ENCODE data around the gene BAZ1B. TPM values are rescaled to one million over a fixed set of nuclear protein-coding genes. Genes with fewer than 3 reads are reported as not detected.

Gene BAZ1B
- total and polyA plus RNA-seq, 4 donors: 19.9 to 65.0 (median 32.9) TPM

- Histone ChIP-seq H3K27ac (ENCODE audit: low read depth in 1 of 2, low read length in 1 of 2) (no peak overlapping the region), H3K36me3 (ENCODE audit: control insufficient read depth in 4 of 4, insufficient read depth in 4 of 4, low read length in 4 of 4) (peaks cover 47 to 67% (median 55%) of the 10 kb centered on the region in 4 donors), H3K4me1 (ENCODE audit: control insufficient read depth in 5 of 5, insufficient read depth in 5 of 5, low read length in 5 of 5) (peaks cover 0 to 12% (median 0%) of the 10 kb centered on the region in 5 donors), H3K27me3 (ENCODE audit: control insufficient read depth in 3 of 3, insufficient read depth in 3 of 3, low read length in 2 of 3) (no peaks in the 10 kb centered on the region), H3K9me3 (ENCODE audit: control insufficient read depth in 4 of 4, insufficient read depth in 3 of 4, low read length in 3 of 4) (peaks cover 0 to 2% (median 0%) of the 10 kb centered on the region in 4 donors), H3K9ac (ENCODE audit: insufficient read depth in 1 of 2, low read length in 2 of 2) (no peak overlapping the region), H3K4me3 (no peak overlapping the region)
- WGBS, 2 donors: 89 to 96% methylated on average over 12 of the region's 12 CpGs
- DNase-seq: no peak
- no peak for TF ChIP-seq CTCF (IDR thresholded peaks at IDR 0.05; ENCODE audit: control extremely low read depth, extremely low read depth)
- ATAC-seq (ENCODE audit: insufficient read depth, low FRiP score): no peak
Measured at GRCh38 chr7:73443548-73444255, 78.4 kb downstream of the BAZ1B start.

DNA sequence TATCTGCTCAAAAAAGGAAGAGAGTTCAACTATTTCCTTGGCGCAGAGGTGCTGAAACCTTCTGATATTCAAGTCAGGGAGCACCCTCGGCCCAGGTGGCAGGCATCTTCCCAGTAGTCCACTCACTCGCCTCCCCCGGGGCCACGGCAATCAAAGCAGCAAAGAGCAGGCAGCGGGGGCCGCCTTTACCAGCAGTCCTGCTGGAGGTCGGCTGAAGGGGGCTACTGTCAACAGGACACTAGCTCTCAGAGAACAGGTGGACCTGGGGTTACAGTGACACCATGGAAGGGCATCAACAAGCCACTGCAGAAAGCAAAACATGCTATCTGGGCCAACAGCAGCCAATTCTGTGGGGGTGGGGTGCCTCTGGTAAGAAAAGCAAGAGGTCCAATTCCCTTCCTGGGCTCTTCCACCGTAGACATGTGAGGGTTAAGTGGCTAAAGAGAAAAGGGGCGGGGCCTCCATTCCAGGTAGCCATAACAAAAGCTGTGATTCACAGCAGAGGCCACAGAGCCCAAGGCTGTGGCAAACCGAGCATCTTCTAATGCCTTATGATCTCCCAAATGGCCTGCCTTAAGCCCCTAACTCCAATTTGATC lies 79.1 kb downstream of the BAZ1B start:
- H3K27me3 ChIP-seq (ENCODE audit: control insufficient read depth in 3 of 3, insufficient read depth in 3 of 3, low read length in 2 of 3): no peaks in the 10 kb centered on the region
- TF ChIP-seq CTCF (IDR thresholded peaks at IDR 0.05; ENCODE audit: control extremely low read depth, extremely low read depth): no peak
- DNase-seq (peak in 2 of 3 donors; percentile 41 to 56), ATAC-seq (ENCODE audit: insufficient read depth, low FRiP score) (no peak)
- H3K9me3 ChIP-seq (ENCODE audit: control insufficient read depth in 4 of 4, insufficient read depth in 3 of 4, low read length in 3 of 4): peaks cover 0 to 2% (median 0%) of the 10 kb centered on the region in 4 donors
- no peak overlapping the region for H3K9ac ChIP-seq (ENCODE audit: insufficient read depth in 1 of 2, low read length in 2 of 2)
- no peak overlapping the region for H3K4me3 ChIP-seq
- peak overlapping the region in 1 of 2 donors; percentile 7 for H3K27ac ChIP-seq (ENCODE audit: low read depth in 1 of 2, low read length in 1 of 2)
- peaks cover 0 to 16% (median 0%) of the 10 kb centered on the region in 5 donors for H3K4me1 ChIP-seq (ENCODE audit: control insufficient read depth in 5 of 5, insufficient read depth in 5 of 5, low read length in 5 of 5)
- 69 to 81% methylated on average over 11 of the region's 11 CpGs for WGBS, 2 donors
- H3K36me3 ChIP-seq (ENCODE audit: control insufficient read depth in 4 of 4, insufficient read depth in 4 of 4, low read length in 4 of 4): peaks cover 43 to 65% (median 55%) of the 10 kb centered on the region in 4 donors

DNA sequence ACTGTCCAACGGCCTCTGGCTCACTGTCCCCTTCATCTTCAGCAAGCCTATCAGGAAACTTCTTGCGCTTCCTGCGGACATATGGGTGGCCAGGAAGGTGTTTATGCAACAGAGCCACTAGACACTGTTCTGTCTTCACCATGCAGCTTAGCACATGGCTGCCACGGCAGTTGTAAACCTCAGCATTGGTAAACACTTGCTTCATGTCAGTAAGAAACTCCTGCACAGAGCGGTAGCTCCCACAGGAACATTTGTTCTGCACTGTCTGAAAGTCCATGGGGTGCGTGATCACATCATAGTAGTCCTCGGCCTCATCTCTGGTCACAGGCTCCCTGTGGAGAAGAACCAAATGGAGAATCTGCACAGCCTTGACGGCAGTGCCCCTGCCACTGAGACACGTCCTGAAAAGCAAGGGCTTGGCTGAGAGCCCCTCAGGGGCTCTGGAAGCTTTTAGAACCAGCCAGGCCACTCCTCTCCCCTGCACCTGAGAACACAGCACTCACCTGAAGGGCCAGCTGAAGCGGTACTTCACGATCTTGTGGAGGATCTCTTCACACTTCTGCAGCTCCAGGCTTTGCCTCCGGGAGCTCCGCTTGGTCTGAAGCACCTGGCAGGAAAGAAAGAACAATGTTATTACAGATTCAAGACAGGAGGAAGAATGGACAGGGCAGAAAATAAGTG lies 79.7 kb downstream of the BAZ1B start:
- Histone ChIP-seq H3K27ac (ENCODE audit: low read depth in 1 of 2, low read length in 1 of 2) (peak overlapping the region in 1 of 2 donors; percentile 7), H3K9me3 (ENCODE audit: control insufficient read depth in 4 of 4, insufficient read depth in 3 of 4, low read length in 3 of 4) (peaks cover 0 to 2% (median 0%) of the 10 kb centered on the region in 4 donors), H3K4me1 (ENCODE audit: control insufficient read depth in 5 of 5, insufficient read depth in 5 of 5, low read length in 5 of 5) (peaks cover 0 to 16% (median 0%) of the 10 kb centered on the region in 5 donors), H3K4me3 (no peak overlapping the region), H3K27me3 (ENCODE audit: control insufficient read depth in 3 of 3, insufficient read depth in 3 of 3, low read length in 2 of 3) (no peaks in the 10 kb centered on the region), H3K36me3 (ENCODE audit: control insufficient read depth in 4 of 4, insufficient read depth in 4 of 4, low read length in 4 of 4) (peaks cover 42 to 59% (median 50%) of the 10 kb centered on the region in 4 donors), H3K9ac (ENCODE audit: insufficient read depth in 1 of 2, low read length in 2 of 2) (no peak overlapping the region)
- ATAC-seq (ENCODE audit: insufficient read depth, low FRiP score): peak; percentile 70
- 69 to 70% methylated on average over 13 of the region's 13 CpGs for WGBS, 2 donors
- no peak for TF ChIP-seq CTCF (IDR thresholded peaks at IDR 0.05; ENCODE audit: control extremely low read depth, extremely low read depth)
- DNase-seq: peak; percentile 71 to 89 (median 88)
